GM19467 (cell line): ENCODE measurements around the gene SULT1B1.
"Not testable (repeated sequence)": the region's sequence is repeated elsewhere in the genome, so short reads cannot be mapped to it uniquely, and the experiment has no call there.

ENCODE experiments used
- ATAC-seq: cut with Tn5 transposase; IDR thresholded peaks from one replicate; pipeline ENCODE4 v1.9.1; 2021; ENCODE audit warnings: mild to moderate bottlenecking, moderate library complexity; ENCODE audit not compliant: unreplicated experiment

Gene SULT1B1

GRCh38 chr4:69760455-69760854 lies at the start of gene SULT1B1:
Gene SULT1B1, minus strand, starts transcription at chr4:69760620. Its CDS starts 5,403 bp downstream, at chr4:69755217.
- ATAC-seq = no peak

- no peak for ATAC-seq
These were observed 40.2 kb upstream of the SULT1B1 start for GRCh38 chr4:69800599-69800998.

GRCh38 chr4:69799337-69799736 lies 38.9 kb upstream of the SULT1B1 start:
- no peak for ATAC-seq

GRCh38 chr4:69793732-69794131 lies 33.3 kb upstream of the SULT1B1 start:
- ATAC-seq = no peak

DNA sequence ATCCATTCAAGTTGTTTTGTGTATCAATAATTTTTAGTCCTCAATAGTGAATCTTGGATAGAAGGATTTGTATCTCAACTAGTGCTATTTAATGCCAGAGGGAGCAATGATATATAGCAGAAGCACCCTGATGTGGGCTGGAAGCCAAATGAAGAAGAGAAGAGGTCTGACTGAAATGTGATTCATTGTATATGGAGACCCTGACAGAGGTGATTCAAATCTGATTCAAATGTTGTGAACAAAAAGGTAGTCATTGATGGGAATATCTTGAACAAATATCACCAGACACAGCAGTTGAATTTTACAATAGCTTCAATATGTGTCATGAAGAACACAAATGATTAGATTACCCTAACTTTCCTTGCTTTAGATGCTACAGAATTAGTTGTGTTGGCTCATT lies 27.5 kb upstream of the SULT1B1 start:
- no peak for ATAC-seq

GRCh38 chr4:69786547-69786946 lies 26.1 kb upstream of the SULT1B1 start:
- ATAC-seq = no peak

- ATAC-seq = no peak
These were observed 24.9 kb upstream of the SULT1B1 start for GRCh38 chr4:69785211-69785831.

- ATAC-seq = no peak
These were observed 22.4 kb upstream of the SULT1B1 start for GRCh38 chr4:69782651-69783310.

GRCh38 chr4:69781458-69782418 lies 21.3 kb upstream of the SULT1B1 start:
- no peak for ATAC-seq

GRCh38 chr4:69780141-69780540 lies 19.7 kb upstream of the SULT1B1 start:
- no peak for ATAC-seq

GRCh38 chr4:69776696-69777095 lies 16.3 kb upstream of the SULT1B1 start:
- no peak for ATAC-seq

- no peak for ATAC-seq
These were observed 15.0 kb upstream of the SULT1B1 start for GRCh38 chr4:69775321-69775867.

- no peak for ATAC-seq
These were observed 13.1 kb upstream of the SULT1B1 start for GRCh38 chr4:69773484-69773883.

- not testable (repeated sequence) for ATAC-seq
These were observed 8.1 kb upstream of the SULT1B1 start for GRCh38 chr4:69768554-69768953.

GRCh38 chr4:69765751-69766150 lies 5.3 kb upstream of the SULT1B1 start:
- ATAC-seq = no peak

- ATAC-seq = no peak
These were observed 3.9 kb upstream of the SULT1B1 start for GRCh38 chr4:69764311-69764710.

DNA sequence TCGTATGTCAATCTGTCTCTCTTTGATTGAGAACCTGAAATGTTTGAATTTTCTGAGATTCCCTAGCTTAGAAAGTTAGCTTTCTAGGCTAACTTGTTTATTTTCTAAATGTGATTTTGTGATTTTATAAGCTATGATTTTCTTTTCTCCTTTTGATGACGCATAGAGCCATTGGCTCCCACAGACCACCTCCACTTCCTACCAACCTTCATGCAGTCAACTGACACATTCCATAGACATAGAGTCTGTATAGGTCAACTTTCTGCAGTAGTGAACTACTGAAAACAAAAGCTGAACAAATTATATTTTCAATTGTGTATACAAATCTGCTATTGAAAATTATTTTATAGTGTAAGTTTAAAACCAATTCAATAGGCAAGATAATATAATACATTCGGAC lies 2.8 kb upstream of the SULT1B1 start:
- ATAC-seq = no peak

DNA sequence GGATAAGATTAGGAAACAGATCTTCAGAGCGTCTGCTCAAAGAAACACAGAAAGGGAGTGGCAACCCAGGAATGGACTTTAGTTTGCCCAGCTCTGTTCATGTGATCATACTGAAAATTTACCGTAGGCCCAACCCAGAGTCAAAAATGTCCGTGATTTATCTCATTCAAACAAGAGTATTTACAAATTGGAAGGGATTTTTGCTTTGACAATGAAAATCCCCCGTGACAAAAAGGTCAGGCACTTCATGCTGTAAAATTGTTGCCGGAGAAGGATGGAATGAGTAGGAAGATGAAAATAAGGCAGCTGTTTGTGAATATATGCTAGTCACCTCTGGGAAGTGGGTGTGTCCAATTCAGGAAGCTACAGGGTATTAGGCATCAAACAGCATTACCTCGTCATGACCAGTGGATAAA lies 1.2 kb downstream of the SULT1B1 start:
- no peak for ATAC-seq

- no peak for ATAC-seq
These were observed 3.0 kb downstream of the SULT1B1 start for GRCh38 chr4:69757464-69757863.

DNA sequence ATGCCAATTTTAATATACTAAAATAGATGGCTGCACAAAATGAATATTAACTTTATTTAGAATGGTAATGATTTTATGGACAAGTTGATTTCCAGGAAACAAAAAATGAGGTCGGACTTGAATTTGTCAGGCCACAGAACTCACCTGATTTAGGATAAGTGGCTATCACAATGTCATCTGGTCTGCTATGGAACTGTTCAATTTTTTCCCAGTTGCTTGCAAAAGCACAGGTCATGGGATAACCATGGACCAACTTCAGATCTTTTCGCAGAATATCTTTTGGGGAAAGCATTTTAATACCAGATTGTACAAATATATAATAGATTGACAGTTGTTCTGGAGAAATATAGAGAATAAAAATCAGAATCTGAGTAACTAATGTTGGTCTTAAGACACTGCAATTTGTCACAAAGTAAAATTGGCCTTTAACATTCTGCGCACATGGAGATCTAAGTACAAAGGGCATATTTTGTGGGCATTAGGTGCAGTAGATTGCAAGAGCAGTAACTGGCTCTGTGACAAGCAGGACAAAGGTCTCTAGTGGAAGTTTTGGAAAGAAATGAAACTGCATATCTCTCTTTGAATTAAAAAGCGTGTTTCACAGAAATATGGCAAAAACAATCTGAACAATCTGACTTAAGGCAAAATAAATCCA lies 5.4 kb downstream of the SULT1B1 start:
- no peak for ATAC-seq

- no peak for ATAC-seq
These were observed 6.7 kb downstream of the SULT1B1 start for GRCh38 chr4:69753686-69754085.
